GM23338 (cell line): ENCODE measurements around the gene ZNF227. TPM values are rescaled to one million over a fixed set of nuclear protein-coding genes. Genes with fewer than 3 reads are reported as not detected.
"Not testable (repeated sequence)": the region's sequence is repeated elsewhere in the genome, so short reads cannot be mapped to it uniquely, and the experiment has no call there.

Experiments used
- ATAC-seq: fragments of 200-7000 bp; cut with Tn5 transposase; 3 replicates; pipeline ENCODE4 v1.9.1; 2020
- DNase-seq: peaks from one replicate; pipeline ENCODE4 v3.0.0-alpha.2; 2015; ENCODE audit warnings: low spot score
- H2AFZ ChIP-seq: fragments of 200-600 bp; sonication (generic); 2 replicates; pipeline ENCODE4 v1.8.0; 2016; ENCODE audit warnings: antibody characterized with exemption, mild to moderate bottlenecking, moderate library complexity
- H3F3A ChIP-seq: fragments of 200-600 bp; sonication (generic); replicated peaks from 2 replicates; pipeline ENCODE4 v1.8.0; 2017; ENCODE audit warnings: antibody characterized with exemption, mixed run types, low read depth
- H3K27ac ChIP-seq: fragments of 200-600 bp; sonication (generic); 2 replicates; pipeline ENCODE4 v1.6.1; 2016; ENCODE audit warnings: low read depth
- H3K27me3 ChIP-seq: fragments of 200-600 bp; sonication (generic); 2 replicates; pipeline ENCODE4 v1.8.0; 2016; ENCODE audit warnings: mild to moderate bottlenecking, mixed run types, moderate library complexity; ENCODE audit not compliant: insufficient read depth
- H3K36me3 ChIP-seq: fragments of 200-600 bp; sonication (generic); 2 replicates; pipeline ENCODE4 v1.8.0; 2016; ENCODE audit warnings: mild to moderate bottlenecking; ENCODE audit not compliant: insufficient read depth
- H3K4me1 ChIP-seq: fragments of 200-600 bp; sonication (generic); 2 replicates; pipeline ENCODE4 v1.8.0; 2016; ENCODE audit warnings: mild to moderate bottlenecking, moderate library complexity; ENCODE audit not compliant: insufficient read depth
- H3K4me2 ChIP-seq: fragments of 200-600 bp; sonication (generic); 2 replicates; pipeline ENCODE4 v1.7.1; 2017; ENCODE audit warnings: mixed run types
- H3K4me3 ChIP-seq: fragments of 200-600 bp; sonication (generic); 2 replicates; pipeline ENCODE4 v1.6.1; 2016; ENCODE audit warnings: mixed run types
- H3K79me2 ChIP-seq: fragments of 200-600 bp; sonication (generic); replicated peaks from 2 replicates; pipeline ENCODE4 v1.8.0; 2017; ENCODE audit warnings: mild to moderate bottlenecking; ENCODE audit not compliant: insufficient read depth
- H3K9me2 ChIP-seq: fragments of 200-600 bp; sonication (generic); 2 replicates; pipeline ENCODE4 v1.8.0; 2017; ENCODE audit not compliant: insufficient read depth
- H4K20me1 ChIP-seq: fragments of 200-600 bp; sonication (generic); replicated peaks from 2 replicates; pipeline ENCODE4 v1.8.0; 2017; ENCODE audit warnings: mild to moderate bottlenecking; ENCODE audit not compliant: insufficient read depth
- H3K27ac Mint-ChIP-seq: 2 replicates; pipeline ENCODE4 v1.8.0; 2020; ENCODE audit warnings: inconsistent platforms, mild to moderate bottlenecking, moderate library complexity, mixed read lengths
- H3K27me3 Mint-ChIP-seq: 3 replicates; pipeline ENCODE4 v1.8.0; 2022; ENCODE audit warnings: low read depth, mild to moderate bottlenecking, moderate library complexity, mixed read lengths, inconsistent platforms; ENCODE audit not compliant: insufficient read depth, poor library complexity
- H3K36me3 Mint-ChIP-seq: 3 replicates; pipeline ENCODE4 v1.8.0; 2021; ENCODE audit warnings: low read depth, mild to moderate bottlenecking, inconsistent platforms, moderate library complexity, mixed read lengths
- H3K4me1 Mint-ChIP-seq: 3 replicates; pipeline ENCODE4 v1.8.0; 2020; ENCODE audit warnings: mild to moderate bottlenecking, inconsistent platforms, mixed read lengths
- H3K4me3 Mint-ChIP-seq: 3 replicates; pipeline ENCODE4 v1.8.0; 2021; ENCODE audit warnings: moderate library complexity, mild to moderate bottlenecking, inconsistent platforms, mixed read lengths
- H3K9me3 Mint-ChIP-seq: 3 replicates; pipeline ENCODE4 v1.8.0; 2020; ENCODE audit warnings: moderate library complexity, mild to moderate bottlenecking, inconsistent platforms, mixed read lengths
- JUNB ChIP-seq: IDR thresholded peaks from one replicate; pipeline ENCODE4 v1.6.1; 2016; ENCODE audit warnings: antibody characterized with exemption; ENCODE audit not compliant: unreplicated experiment
- POLR2AphosphoS5 ChIP-seq: IDR thresholded peaks from 2 replicates; pipeline ENCODE4 v1.6.1; 2016; ENCODE audit warnings: antibody characterized with exemption, low read depth
- STAT1 ChIP-seq: IDR thresholded peaks from one replicate; pipeline ENCODE4 v1.6.1; 2016; ENCODE audit warnings: antibody characterized with exemption; ENCODE audit not compliant: unreplicated experiment
- ZNF331 ChIP-seq: fragments of 250-450 bp; sonication (Bioruptor Pico); IDR thresholded peaks from 2 replicates; pipeline ENCODE4 v1.5.0; 2020; ENCODE audit warnings: low read depth, mild to moderate bottlenecking, moderate library complexity
- polyA plus RNA-seq: library from polyadenylated mRNA; unstranded; fragments of >200 nt; fragmentation: Nextera tagmentation; extraction: Ambion mirVana; gene quantifications from 2 replicates; pipeline ENCODE4 v1.2.1, GENCODE V29; 2016
- total RNA-seq: library from RNA; depleted of rRNA; stranded (reverse); fragments of >200 nt; shearing (Covaris generic); gene quantifications from 2 replicates; pipeline ENCODE4 v1.2.3, GENCODE V29; 2014
- TF ChIP-seq, protein P1 (sequence below), 2 experiments: fragments of 200-600 bp in 1 of 2; sonication (generic) in 1 of 2; conservative IDR thresholded peaks; 2 replicates each; pipeline versions ENCODE4 v1.5.1 to v1.6.1; 2016 to 2017; ENCODE audit warnings: antibody characterized with exemption in 2 of 2, low read depth in 2 of 2, mild to moderate bottlenecking in 2 of 2, moderate library complexity in 1 of 2
- TF ChIP-seq, protein P2 (sequence below): IDR thresholded peaks from one replicate; pipeline ENCODE4 v1.6.1; 2018; ENCODE audit warnings: antibody characterized with exemption; ENCODE audit not compliant: unreplicated experiment
- TF ChIP-seq, protein P3 (sequence below): IDR thresholded peaks from 2 replicates; pipeline ENCODE4 v1.6.1; 2016; ENCODE audit warnings: antibody characterized with exemption

The ZNF227 gene
- total and polyA plus RNA-seq, 2 experiments from 2014 or later, result 6.6 to 18.2 TPM

DNA sequence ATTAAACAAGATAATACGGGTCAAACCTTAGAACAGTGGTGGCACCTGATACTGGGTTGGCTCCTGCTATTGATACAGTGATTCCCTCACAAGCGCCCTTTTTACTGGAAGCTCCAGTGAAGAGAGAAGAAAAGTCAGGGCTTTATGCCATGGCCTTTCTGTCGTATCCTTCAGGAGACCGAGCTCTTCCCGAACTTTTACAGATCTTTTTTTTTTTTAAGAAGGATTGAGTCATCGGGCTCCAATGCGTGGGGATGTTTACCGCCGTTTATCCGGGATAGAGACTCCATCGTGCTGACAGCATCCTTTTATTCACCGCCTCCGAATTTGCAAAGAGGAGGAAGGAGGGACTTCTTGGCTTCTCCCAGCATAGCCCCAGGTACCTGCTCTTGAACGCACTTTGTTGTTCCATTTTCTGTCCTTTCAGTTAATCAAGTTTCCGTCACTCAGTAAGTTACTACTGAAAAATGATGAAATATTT is 574 bp downstream of the ZNF227 start (continued):
- TF ChIP-seq, protein P1, sequence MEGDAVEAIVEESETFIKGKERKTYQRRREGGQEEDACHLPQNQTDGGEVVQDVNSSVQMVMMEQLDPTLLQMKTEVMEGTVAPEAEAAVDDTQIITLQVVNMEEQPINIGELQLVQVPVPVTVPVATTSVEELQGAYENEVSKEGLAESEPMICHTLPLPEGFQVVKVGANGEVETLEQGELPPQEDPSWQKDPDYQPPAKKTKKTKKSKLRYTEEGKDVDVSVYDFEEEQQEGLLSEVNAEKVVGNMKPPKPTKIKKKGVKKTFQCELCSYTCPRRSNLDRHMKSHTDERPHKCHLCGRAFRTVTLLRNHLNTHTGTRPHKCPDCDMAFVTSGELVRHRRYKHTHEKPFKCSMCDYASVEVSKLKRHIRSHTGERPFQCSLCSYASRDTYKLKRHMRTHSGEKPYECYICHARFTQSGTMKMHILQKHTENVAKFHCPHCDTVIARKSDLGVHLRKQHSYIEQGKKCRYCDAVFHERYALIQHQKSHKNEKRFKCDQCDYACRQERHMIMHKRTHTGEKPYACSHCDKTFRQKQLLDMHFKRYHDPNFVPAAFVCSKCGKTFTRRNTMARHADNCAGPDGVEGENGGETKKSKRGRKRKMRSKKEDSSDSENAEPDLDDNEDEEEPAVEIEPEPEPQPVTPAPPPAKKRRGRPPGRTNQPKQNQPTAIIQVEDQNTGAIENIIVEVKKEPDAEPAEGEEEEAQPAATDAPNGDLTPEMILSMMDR (conservative IDR thresholded peaks at IDR 0.05; ENCODE audit: low read depth in 2 of 2), result no peak
- TF ChIP-seq POLR2AphosphoS5 (no peak), JUNB (no peak), STAT1 (no peak), ZNF331 (CRISPR knock-in tag) (no peak)
- TF ChIP-seq, protein P2, sequence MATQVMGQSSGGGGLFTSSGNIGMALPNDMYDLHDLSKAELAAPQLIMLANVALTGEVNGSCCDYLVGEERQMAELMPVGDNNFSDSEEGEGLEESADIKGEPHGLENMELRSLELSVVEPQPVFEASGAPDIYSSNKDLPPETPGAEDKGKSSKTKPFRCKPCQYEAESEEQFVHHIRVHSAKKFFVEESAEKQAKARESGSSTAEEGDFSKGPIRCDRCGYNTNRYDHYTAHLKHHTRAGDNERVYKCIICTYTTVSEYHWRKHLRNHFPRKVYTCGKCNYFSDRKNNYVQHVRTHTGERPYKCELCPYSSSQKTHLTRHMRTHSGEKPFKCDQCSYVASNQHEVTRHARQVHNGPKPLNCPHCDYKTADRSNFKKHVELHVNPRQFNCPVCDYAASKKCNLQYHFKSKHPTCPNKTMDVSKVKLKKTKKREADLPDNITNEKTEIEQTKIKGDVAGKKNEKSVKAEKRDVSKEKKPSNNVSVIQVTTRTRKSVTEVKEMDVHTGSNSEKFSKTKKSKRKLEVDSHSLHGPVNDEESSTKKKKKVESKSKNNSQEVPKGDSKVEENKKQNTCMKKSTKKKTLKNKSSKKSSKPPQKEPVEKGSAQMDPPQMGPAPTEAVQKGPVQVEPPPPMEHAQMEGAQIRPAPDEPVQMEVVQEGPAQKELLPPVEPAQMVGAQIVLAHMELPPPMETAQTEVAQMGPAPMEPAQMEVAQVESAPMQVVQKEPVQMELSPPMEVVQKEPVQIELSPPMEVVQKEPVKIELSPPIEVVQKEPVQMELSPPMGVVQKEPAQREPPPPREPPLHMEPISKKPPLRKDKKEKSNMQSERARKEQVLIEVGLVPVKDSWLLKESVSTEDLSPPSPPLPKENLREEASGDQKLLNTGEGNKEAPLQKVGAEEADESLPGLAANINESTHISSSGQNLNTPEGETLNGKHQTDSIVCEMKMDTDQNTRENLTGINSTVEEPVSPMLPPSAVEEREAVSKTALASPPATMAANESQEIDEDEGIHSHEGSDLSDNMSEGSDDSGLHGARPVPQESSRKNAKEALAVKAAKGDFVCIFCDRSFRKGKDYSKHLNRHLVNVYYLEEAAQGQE, result no peak
- TF ChIP-seq, protein P3, sequence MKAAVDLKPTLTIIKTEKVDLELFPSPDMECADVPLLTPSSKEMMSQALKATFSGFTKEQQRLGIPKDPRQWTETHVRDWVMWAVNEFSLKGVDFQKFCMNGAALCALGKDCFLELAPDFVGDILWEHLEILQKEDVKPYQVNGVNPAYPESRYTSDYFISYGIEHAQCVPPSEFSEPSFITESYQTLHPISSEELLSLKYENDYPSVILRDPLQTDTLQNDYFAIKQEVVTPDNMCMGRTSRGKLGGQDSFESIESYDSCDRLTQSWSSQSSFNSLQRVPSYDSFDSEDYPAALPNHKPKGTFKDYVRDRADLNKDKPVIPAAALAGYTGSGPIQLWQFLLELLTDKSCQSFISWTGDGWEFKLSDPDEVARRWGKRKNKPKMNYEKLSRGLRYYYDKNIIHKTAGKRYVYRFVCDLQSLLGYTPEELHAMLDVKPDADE, result no peak

GRCh38 chr19:44219926-44220325 is 7.6 kb downstream of the ZNF227 start:
- not testable (repeated sequence) for H3K9me2 ChIP-seq, H2AFZ ChIP-seq, H3K27ac Mint-ChIP-seq, H3K4me1 ChIP-seq, H3K27ac ChIP-seq, H3K4me2 ChIP-seq, ATAC-seq, H3K27me3 Mint-ChIP-seq, DNase-seq, H3K4me1 Mint-ChIP-seq, H3K4me3 ChIP-seq, H4K20me1 ChIP-seq, H3K4me3 Mint-ChIP-seq, H3K27me3 ChIP-seq, H3F3A ChIP-seq
- Mint-ChIP-seq H3K9me3 (peaks cover 27% of the 10 kb centered on the region), H3K36me3 (peaks cover 75% of the 10 kb centered on the region)
- peaks cover 27% of the 10 kb centered on the region for H3K36me3 ChIP-seq
- peaks cover 43% of the 10 kb centered on the region for H3K79me2 ChIP-seq

- not testable (repeated sequence) for H3K27ac Mint-ChIP-seq, H4K20me1 ChIP-seq, H3K4me3 Mint-ChIP-seq, H2AFZ ChIP-seq, H3F3A ChIP-seq, DNase-seq, H3K27me3 ChIP-seq, H3K4me3 ChIP-seq, H3K4me2 ChIP-seq, H3K4me1 ChIP-seq, ATAC-seq, H3K4me1 Mint-ChIP-seq, H3K27ac ChIP-seq, H3K27me3 Mint-ChIP-seq, H3K9me2 ChIP-seq
- peaks cover 32% of the 10 kb centered on the region for H3K36me3 ChIP-seq
- Mint-ChIP-seq H3K36me3 (peaks cover 75% of the 10 kb centered on the region), H3K9me3 (peaks cover 34% of the 10 kb centered on the region)
- peaks cover 41% of the 10 kb centered on the region for H3K79me2 ChIP-seq
Measured at GRCh38 chr19:44220761-44221160, 8.4 kb downstream of the ZNF227 start.

GRCh38 chr19:44221291-44221690 is 9.0 kb downstream of the ZNF227 start:
- H3K4me1 Mint-ChIP-seq, H3K4me3 ChIP-seq, H3K27ac Mint-ChIP-seq, H3K27ac ChIP-seq, H3K4me1 ChIP-seq, H3K4me3 Mint-ChIP-seq, H3K9me2 ChIP-seq, H3K4me2 ChIP-seq, ATAC-seq, H2AFZ ChIP-seq, H3K27me3 Mint-ChIP-seq, H4K20me1 ChIP-seq, H3F3A ChIP-seq, DNase-seq, H3K27me3 ChIP-seq: not testable (repeated sequence)
- H3K79me2 ChIP-seq, result peaks cover 43% of the 10 kb centered on the region
- peaks cover 77% of the 10 kb centered on the region for H3K36me3 Mint-ChIP-seq
- peaks cover 33% of the 10 kb centered on the region for H3K36me3 ChIP-seq
- peaks cover 40% of the 10 kb centered on the region for H3K9me3 Mint-ChIP-seq
